Right cardiac atrium (tissue), 5 donors: Measurements from ENCODE around the gene B4GALNT2. TPM values are rescaled to one million over a fixed set of nuclear protein-coding genes. Genes with fewer than 3 reads are reported as not detected.
A peak's percentile ranks its signal among the peaks of the same experiment; 100 is the strongest.

Experiments used
- ATAC-seq, 2 donors: fragments of 200-7000 bp; cut with Tn5 transposase; one replicate each; pipeline versions ENCODE4 v1.8.0 to v1.9.1; 2020; ENCODE audit warnings: moderate library complexity in 2 of 2, mild to moderate bottlenecking in 1 of 2
- DNase-seq, 3 donors: peaks; one replicate each; pipeline ENCODE4 v3.0.0-alpha.2; 2020
- H3K27ac ChIP-seq: one replicate; pipeline ENCODE4 v1.5.1; 2013; ENCODE audit warnings: mild to moderate bottlenecking, low read length, control low read depth, moderate library complexity
- H3K27me3 ChIP-seq: one replicate; pipeline ENCODE4 v1.6.1; 2013; ENCODE audit not compliant: control insufficient read depth, insufficient read depth
- H3K4me1 ChIP-seq: one replicate; pipeline ENCODE4 v1.6.1; 2013; ENCODE audit warnings: low read length; ENCODE audit not compliant: control insufficient read depth, insufficient read depth
- H3K4me3 ChIP-seq: one replicate; pipeline ENCODE4 v1.5.1; 2013; ENCODE audit warnings: low read length, control low read depth
- H3K9me3 ChIP-seq: one replicate; pipeline ENCODE4 v1.6.1; 2013; ENCODE audit warnings: low read length; ENCODE audit not compliant: control insufficient read depth
- WGBS: extraction: QIAGEN DNeasy Blood & Tissue Kit; methylation state at CpG from one replicate; pipeline ENCODE4 v1.1.7; 2013; 5-methylcytosine and 5-hydroxymethylcytosine counted together
- intact Hi-C, 4 donors: fragments of 100-400 bp; cut with DNase I; formaldehyde crosslinking; loops; one replicate each; pipeline versions ENCODE4 v1.11.0 to v1.14.0; 2022 to 2023
- polyA plus RNA-seq: library from polyadenylated mRNA; stranded (reverse); fragments of 200-250 nt; gene quantifications from one replicate; pipeline ENCODE4 v1.2.3, GENCODE V29; 2013
- total RNA-seq, 4 donors: library from RNA; stranded (reverse); fragmentation: NEBNext Ultra II Directional; extraction: Animal tissue kit (Norgen Biotek cat#: 25700); gene quantifications; one replicate each; pipeline ENCODE4 v1.2.1, GENCODE V29; 2021
- donor health status: healthy with polysubstance abuse.
- donor health status: DM: no; HTN: yes; CAD: no.
- donor health status: DM: no; HTN: no; CAD: no.
- donor health status: DM: no; HTN: yes; CAD: no; lungs with severe emphysema.
- donor health status: DM: yes; HTN: yes; CAD: no.

B4GALNT2 gene
- total and polyA plus RNA-seq, 5 donors = 0.03 TPM; not detected in 4

GRCh38 chr17:49224198-49224996, 91.8 kb downstream of the B4GALNT2 start:
- WGBS = 2% methylated on average over 95 of the region's 95 CpGs
- ATAC-seq = peak in 1 of 2 donors; percentile 30
- Histone ChIP-seq H3K27me3 (no peaks in the 10 kb centered on the region), H3K4me3 (no peak overlapping the region), H3K27ac (no peak overlapping the region), H3K4me1 (no peaks in the 10 kb centered on the region), H3K9me3 (no peaks in the 10 kb centered on the region)
- peak in 2 of 3 donors; percentile 69 to 70 for DNase-seq
- intact Hi-C loops = loop anchor here in 2 of 4 donors (5.0 to 10.0 kb wide), 2 partner anchors 68 to 70 kb away; no protein-coding TSS in a partner anchor

- Histone ChIP-seq H3K4me3 (no peak overlapping the region), H3K27ac (no peak overlapping the region), H3K4me1 (no peaks in the 10 kb centered on the region), H3K9me3 (no peaks in the 10 kb centered on the region), H3K27me3 (no peaks in the 10 kb centered on the region)
- ATAC-seq (peak in 1 of 2 donors; percentile 3), DNase-seq (no peak)
- intact Hi-C loops = loop anchor here in 2 of 4 donors (5.0 to 10.0 kb wide), 4 partner anchors 33 to 70 kb away; no protein-coding TSS in a partner anchor
- 20% methylated on average over 11 of the region's 11 CpGs for WGBS
Observed at GRCh38 chr17:49224997-49225337, 92.4 kb downstream of the B4GALNT2 start.

GRCh38 chr17:49225554-49226236, 93.1 kb downstream of the B4GALNT2 start:
- Histone ChIP-seq H3K9me3 (no peaks in the 10 kb centered on the region), H3K27me3 (no peaks in the 10 kb centered on the region), H3K4me1 (no peaks in the 10 kb centered on the region), H3K4me3 (no peak overlapping the region), H3K27ac (no peak overlapping the region)
- DNase-seq (no peak), ATAC-seq (no peak)
- 75% methylated on average over 8 of the region's 8 CpGs for WGBS
- intact Hi-C loops = loop anchor here in 2 of 4 donors (5.0 to 10.0 kb wide), 3 partner anchors 33 to 69 kb away; no protein-coding TSS in a partner anchor

Other genes with a start within 250 kb of the B4GALNT2 start
- gene ATP5MC1, start 240.0 kb upstream of the B4GALNT2 start, total RNA-seq = 100 to 1,000 TPM; 287 to 474 (median 393) TPM
- gene ATP5MC1, start 240.0 kb upstream of the B4GALNT2 start, polyA plus RNA-seq = 1,497 TPM
- gene UBE2Z, start 224.4 kb upstream of the B4GALNT2 start, total RNA-seq = 10 to 100 TPM; 41.7 to 50.9 (median 43.0) TPM
- 27.4 TPM for gene UBE2Z, start 224.4 kb upstream of the B4GALNT2 start, polyA plus RNA-seq
- 100 to 1,000 TPM in 2 of 4 donors, 10 to 100 TPM in 2; 83.7 to 120 (median 101) TPM for gene SNF8, start 187.9 kb upstream of the B4GALNT2 start, total RNA-seq
- 124 TPM for gene SNF8, start 187.9 kb upstream of the B4GALNT2 start, polyA plus RNA-seq
- gene GIP, start 164.2 kb upstream of the B4GALNT2 start, total RNA-seq = not detected
- not detected for gene GIP, start 164.2 kb upstream of the B4GALNT2 start, polyA plus RNA-seq
- gene IGF2BP1, start 135.4 kb upstream of the B4GALNT2 start, total RNA-seq = not detected
- not detected for gene IGF2BP1, start 135.4 kb upstream of the B4GALNT2 start, polyA plus RNA-seq
- 1 to 10 TPM; 1.6 to 2.1 (median 1.9) TPM for gene GNGT2, start 77.8 kb downstream of the B4GALNT2 start, total RNA-seq
- gene GNGT2, start 77.8 kb downstream of the B4GALNT2 start, polyA plus RNA-seq = 2.7 TPM
- gene ABI3, start 77.9 kb downstream of the B4GALNT2 start, total RNA-seq = 10 to 100 TPM in 1 of 4 donors, 1 to 10 TPM in 3; 5.7 to 11.4 (median 8.4) TPM
- 4.6 TPM for gene ABI3, start 77.9 kb downstream of the B4GALNT2 start, polyA plus RNA-seq
- gene PHOSPHO1, start 98.0 kb downstream of the B4GALNT2 start, total RNA-seq = under 1 TPM; 0.39 to 0.99 (median 0.62) TPM
- gene PHOSPHO1, start 98.0 kb downstream of the B4GALNT2 start, polyA plus RNA-seq = 1.1 TPM
- 10 to 100 TPM; 23.7 to 30.7 (median 24.4) TPM for gene ZNF652, start 229.5 kb downstream of the B4GALNT2 start, total RNA-seq
- gene ZNF652, start 229.5 kb downstream of the B4GALNT2 start, polyA plus RNA-seq = 15.3 TPM